Fibroblast of lung (primary cell): ENCODE measurements around the gene SUSD1.

Experiments
- CTCF ChIP-seq, 2 donors: IDR thresholded peaks in 1 of 2; conservative IDR thresholded peaks in 1 of 2; 1 replicate in 1 of 2; 2 replicates in 1 of 2; pipeline ENCODE4 v1.5.1; 2011 to 2012; ENCODE audit warnings: low read length in 2 of 2, control low read depth in 1 of 2, inconsistent platforms in 1 of 2, low read depth in 1 of 2, mild to moderate bottlenecking in 1 of 2
- EZH2 ChIP-seq: IDR thresholded peaks from 2 replicates; pipeline ENCODE4 v1.5.1; 2012; ENCODE audit warnings: low read length, control low read depth, mild to moderate bottlenecking; ENCODE audit errors: missing control alignments

GRCh38 chr9:112059145-112059965, 115.7 kb downstream of the SUSD1 start:
- TF ChIP-seq CTCF (conservative IDR thresholded peaks at IDR 0.05 in 1 of 2, IDR thresholded peaks at IDR 0.05 in 1 of 2; ENCODE audit: low read depth in 1 of 2, low read length in 2 of 2), result no peak
- no peak for TF ChIP-seq EZH2
